Hematopoietic multipotent progenitor cell treated with erythropoietin and hydrocortisone succinate and interleukin-3 and kit ligand, for 8 days (in vitro differentiated cells): ENCODE data around the gene RHOBTB1.
"Not testable (repeated sequence)": the region's sequence is repeated elsewhere in the genome, so short reads cannot be mapped to it uniquely, and the experiment has no call there.

Source experiments
- DNase-seq: peaks from one replicate; pipeline ENCODE4 v3.0.0-alpha.2; 2015

The RHOBTB1 gene

GRCh38 chr10:60944058-60944909 is at the start of gene RHOBTB1:
TSS of gene RHOBTB1 (minus strand) at chr10:60944185. CDS start at chr10:60911542, 32,643 bp downstream.
- DNase-seq: peak; percentile 47

- no peak for DNase-seq
Observed at GRCh38 chr10:60992636-60993035, 48.7 kb upstream of the RHOBTB1 start.

DNA sequence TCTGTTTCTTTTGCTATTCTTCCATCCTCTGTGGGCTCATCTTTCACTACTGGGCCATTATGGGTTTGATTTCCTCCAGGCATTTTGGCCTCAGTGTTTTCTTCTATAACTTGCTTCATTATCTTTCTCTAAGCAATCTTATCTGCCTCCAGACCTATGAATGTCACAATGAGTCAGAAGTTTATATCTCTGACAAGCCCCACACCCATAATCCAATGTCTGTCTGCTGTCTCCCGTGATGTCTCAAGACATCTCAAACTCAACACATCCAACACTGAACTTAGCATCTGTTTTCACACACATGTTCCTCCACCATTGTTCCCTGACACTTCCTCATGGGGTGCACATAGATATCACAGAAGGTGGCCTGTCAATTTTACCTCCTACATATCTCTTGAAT is 46.7 kb upstream of the RHOBTB1 start:
- peak; percentile 7 for DNase-seq

GRCh38 chr10:60989400-60989876 is 45.5 kb upstream of the RHOBTB1 start:
- DNase-seq: peak; percentile 7

DNA sequence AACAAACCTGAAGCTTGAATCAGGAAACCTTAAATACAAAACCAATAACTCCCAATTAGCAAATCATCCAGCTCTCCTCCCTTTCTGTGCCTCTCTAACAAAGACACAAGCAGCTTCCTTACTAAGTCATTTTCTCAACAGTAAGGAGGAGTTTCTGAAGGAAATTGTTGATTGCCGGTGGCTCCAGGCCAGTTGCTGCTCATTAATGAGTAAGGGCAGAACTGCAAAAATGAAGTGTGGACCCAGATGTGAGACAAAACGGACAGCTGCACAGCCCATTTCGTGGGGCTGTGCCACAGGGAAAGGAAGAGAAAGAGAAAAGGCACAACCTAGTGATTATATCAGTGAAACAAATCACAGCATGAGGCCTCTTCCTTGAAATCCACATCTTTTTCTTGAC is 42.8 kb upstream of the RHOBTB1 start:
- no peak for DNase-seq

DNA sequence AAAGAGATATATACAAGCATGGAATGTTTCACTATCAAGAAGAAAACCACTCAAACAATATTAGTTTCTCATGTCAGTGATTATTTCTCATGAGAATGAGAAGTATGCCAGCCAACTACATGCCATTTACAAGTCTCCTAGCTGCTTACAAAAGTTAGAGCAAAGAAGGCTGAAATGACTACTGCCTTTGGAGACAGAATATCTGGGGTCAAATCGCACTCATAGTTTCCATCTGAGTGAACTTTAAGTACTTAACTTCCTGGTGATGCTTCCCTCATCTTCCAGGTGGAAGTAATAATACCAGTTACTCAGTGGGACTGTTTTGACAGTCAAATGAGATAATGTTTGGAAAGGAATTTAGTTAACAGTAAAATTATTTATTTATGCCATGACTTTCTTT is 42.0 kb upstream of the RHOBTB1 start:
- no peak for DNase-seq

- DNase-seq: no peak
Observed at GRCh38 chr10:60980997-60981396, 37.0 kb upstream of the RHOBTB1 start.

GRCh38 chr10:60979667-60980104 is 35.7 kb upstream of the RHOBTB1 start:
- no peak for DNase-seq

DNA sequence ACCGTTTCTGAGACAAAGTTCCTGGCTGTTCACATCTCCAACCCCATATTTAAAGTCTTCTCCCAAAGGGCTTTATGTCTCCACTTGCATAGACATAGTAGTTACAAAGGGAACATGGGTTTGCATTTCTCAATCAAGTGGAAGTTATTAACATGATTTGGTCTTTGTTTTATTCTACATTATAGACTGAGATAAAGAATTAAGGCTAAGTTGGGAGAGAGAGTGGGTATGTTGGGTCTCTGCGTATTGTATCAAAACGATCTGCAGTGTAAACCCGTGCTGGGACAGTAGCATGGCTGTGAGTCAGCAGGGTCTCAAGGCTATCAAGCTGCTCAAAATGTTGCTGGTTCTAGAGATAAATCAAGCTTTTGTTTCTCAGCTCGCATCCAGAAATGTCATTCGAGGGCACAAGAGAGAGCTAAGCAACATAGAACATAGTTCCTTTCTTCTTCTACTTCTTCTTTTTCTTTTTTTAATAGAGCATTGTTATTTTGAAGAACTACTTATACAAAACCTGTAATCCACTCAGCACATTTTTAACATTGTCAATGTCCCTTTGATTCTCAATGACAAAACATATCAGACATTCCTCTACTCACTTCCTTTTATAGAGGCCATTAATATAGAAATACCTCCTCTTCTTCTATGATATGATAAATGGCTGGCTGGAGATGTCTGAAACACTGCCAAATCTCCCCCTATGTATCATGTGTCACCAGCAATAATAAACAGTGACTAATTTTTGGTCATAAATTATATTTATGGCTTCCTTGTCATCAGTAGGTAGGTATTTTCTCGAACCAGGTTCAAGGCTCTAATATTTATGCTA is 34.5 kb upstream of the RHOBTB1 start:
- DNase-seq: peak; percentile 91

- DNase-seq: no peak
Observed at GRCh38 chr10:60977161-60978122, 33.5 kb upstream of the RHOBTB1 start.

DNA sequence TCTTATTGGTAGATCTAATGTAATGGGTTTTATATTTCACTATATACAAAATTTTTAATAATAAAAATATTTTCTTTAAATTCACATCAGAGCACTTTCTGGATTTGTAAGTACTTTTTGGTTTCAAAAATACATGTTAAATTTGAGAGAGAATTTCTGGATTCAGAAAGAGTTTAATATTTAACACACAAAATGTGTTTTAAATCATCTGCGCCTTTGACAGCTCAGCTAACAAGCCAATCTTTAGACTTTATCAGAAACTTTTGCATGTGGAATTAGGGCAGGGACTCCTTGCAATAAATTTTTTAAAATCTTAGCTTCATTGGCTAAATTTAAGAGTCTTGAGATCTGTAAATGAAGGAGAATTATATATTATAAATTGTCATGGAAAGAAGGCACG is 32.7 kb upstream of the RHOBTB1 start:
- no peak for DNase-seq

GRCh38 chr10:60975716-60976115 is 31.7 kb upstream of the RHOBTB1 start:
- peak; percentile 32 for DNase-seq

GRCh38 chr10:60974463-60975149 is 30.6 kb upstream of the RHOBTB1 start:
- no peak for DNase-seq

DNA sequence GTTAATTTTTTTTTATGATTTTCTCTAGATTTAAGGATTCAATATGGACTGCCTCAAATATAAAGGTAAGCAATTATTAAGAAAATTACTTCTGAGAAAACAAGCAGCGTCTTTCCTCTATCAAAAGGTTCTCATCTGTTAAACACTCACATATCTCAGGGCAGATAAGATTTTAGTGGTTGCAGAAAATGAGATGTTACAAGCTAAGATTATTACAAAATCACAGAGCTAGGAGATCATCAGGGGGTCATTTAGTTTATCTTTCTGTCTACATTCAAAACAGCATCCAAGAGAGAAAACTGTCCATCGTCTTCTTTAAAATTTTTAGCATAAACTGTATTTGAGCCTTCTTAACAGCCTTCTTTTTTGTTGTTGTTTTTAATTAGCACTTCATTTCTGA is 29.1 kb upstream of the RHOBTB1 start:
- DNase-seq: no peak

DNA sequence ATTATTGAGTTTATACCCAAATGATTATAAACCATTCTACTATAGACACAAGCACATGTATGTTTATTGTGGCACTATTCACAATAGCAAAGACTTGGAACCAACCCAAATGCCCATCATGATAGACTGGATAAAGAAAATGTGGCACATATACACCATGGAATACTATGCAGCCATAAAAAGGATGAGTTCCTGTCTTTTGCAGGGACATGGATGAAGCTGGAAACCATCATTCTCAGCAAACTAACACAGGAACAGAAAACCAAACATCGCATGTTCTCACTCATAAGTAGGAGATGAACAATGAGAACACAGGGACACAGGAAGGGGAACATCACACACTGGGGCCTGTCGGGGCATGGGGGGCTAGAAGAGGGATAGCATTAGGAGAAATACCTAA is 28.2 kb upstream of the RHOBTB1 start:
- DNase-seq: not testable (repeated sequence)

GRCh38 chr10:60970526-60970925 is 26.5 kb upstream of the RHOBTB1 start:
- DNase-seq: no peak

DNA sequence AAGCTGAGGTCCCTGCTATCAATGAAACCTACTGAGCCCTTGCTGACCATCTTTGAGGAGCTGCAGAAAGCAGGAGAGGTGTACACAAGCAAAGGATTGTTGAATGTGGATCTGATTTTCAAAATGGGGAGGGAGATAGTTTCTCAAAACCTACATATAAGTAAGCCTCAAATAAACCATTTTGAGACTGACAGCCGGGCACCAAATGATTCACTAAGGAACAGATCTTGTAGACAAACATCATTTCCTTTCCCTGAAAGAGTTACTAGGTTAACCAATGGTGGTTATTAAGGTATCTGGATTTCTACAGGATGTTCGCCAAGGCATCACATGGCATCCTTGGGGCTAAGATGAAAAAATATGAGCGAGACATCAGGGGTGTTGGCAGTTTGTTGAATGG is 24.5 kb upstream of the RHOBTB1 start:
- no peak for DNase-seq

DNA sequence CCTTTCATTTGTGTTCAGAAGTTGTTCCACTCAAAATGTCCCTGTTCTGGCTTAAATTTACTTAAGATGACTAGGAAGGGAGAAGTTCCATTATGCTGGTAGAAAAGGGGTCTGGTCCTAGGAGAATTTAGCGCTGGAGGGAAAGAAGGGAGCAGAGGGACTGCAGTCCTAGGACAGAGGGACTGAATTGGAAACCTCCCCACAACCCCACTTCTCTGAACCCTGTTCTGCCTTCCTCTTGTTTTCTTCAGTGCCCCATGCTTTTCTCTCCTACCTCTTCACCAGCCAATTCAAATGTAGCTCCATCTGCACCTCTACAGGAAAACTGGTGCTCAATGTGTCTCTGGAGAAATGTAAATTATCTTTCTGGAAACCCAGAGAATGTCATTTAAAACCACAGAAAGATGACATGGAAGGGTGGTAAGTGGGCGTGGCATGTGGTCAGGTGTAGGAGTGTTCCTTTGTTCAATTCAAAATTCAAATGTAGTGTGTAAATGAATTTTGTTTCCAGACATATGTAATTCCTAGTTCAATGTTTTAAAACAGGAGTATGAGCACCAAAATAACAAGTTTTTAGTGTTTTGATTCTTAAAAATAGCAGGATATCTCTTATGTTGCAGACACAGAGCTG is 24.0 kb upstream of the RHOBTB1 start:
- peak; percentile 26 for DNase-seq

GRCh38 chr10:60967260-60967659 is 23.3 kb upstream of the RHOBTB1 start:
- no peak for DNase-seq

- no peak for DNase-seq
Observed at GRCh38 chr10:60965696-60966095, 21.7 kb upstream of the RHOBTB1 start.
